Mesodermal cell (in vitro differentiated cells): ENCODE results near the gene PAX8.
"Not testable (repeated sequence)": the region's sequence is repeated elsewhere in the genome, so short reads cannot be mapped to it uniquely, and the experiment has no call there.

Experiments used
- H3K27ac ChIP-seq: 2 replicates; pipeline ENCODE4 v1.7.0; 2013; ENCODE audit warnings: mild to moderate bottlenecking, low read depth, low read length, moderate library complexity; ENCODE audit not compliant: severe bottlenecking
- H3K36me3 ChIP-seq: 2 replicates; pipeline ENCODE4 v1.7.1; 2013; ENCODE audit warnings: mild to moderate bottlenecking, low read length, moderate library complexity; ENCODE audit not compliant: control insufficient read depth, insufficient read depth
- H3K4me1 ChIP-seq: one replicate; pipeline ENCODE4 v1.7.1; 2013; ENCODE audit warnings: mild to moderate bottlenecking, low read length; ENCODE audit not compliant: insufficient read depth, control insufficient read depth, poor library complexity, severe bottlenecking
- H3K4me3 ChIP-seq: 2 replicates; pipeline ENCODE4 v1.7.0; 2013; ENCODE audit warnings: low read length, control low read depth, mild to moderate bottlenecking; ENCODE audit not compliant: insufficient read depth, poor library complexity, severe bottlenecking; ENCODE audit errors: extremely low read depth
- H3K9me3 ChIP-seq: 2 replicates; pipeline ENCODE4 v1.7.1; 2013; ENCODE audit warnings: mild to moderate bottlenecking, low read length, moderate library complexity; ENCODE audit not compliant: control insufficient read depth
- WGBS, 2 experiments: methylation state at CpG; one replicate each; pipeline ENCODE4 v1.1.5; 2013; ENCODE audit warnings: missing lambda C conversion rate in 2 of 2; ENCODE audit not compliant: insufficient coverage in 2 of 2; 5-methylcytosine and 5-hydroxymethylcytosine counted together

PAX8 gene

DNA sequence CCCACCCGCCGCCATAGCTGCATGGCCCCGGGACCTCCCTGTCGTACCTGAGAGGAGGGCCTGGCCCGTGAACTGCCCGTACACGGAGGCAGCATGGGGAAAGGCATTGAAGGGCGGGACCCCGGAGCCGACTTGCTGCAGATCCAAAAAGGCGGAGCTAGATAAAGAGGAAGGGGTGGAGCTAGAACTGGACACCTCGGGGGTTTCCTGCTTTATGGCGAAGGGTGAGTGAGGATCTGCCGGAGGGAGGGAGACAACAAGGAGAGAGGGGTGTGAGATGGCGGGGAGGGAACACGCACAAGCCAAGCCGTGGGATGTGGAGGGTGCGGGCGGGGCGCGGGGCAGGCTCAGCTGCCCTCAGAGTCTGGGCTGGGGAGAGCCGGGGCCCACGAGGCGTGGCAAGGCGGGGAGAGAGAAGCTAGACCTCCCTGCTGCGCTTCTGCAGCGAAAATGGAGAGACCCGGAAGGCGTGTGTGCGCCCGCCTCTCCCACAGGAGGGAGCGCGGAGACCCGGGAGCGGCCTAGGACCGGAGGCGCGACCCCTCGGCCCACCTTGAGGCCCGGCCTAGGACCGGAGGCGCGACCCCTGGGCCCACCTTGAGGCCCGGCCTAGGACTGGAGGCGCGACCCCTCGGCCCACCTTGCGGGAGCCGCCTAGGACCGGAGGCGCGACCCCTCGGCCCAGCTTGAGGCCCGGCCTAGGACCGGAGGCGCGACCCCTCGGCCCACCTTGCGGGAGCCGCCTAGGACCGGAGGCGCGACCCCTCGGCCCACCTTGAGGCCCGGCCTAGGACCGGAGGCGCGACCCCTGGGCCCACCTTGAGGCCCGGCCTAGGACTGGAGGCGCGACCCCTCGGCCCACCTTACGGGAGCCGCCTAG lies 43.1 kb downstream of the PAX8 start:
- WGBS, 2 experiments: 73 to 74% methylated on average over 31 to 36 of the region's 74 CpGs
- peak overlapping the region; percentile 39 for H3K4me3 ChIP-seq
- H3K4me1 ChIP-seq, H3K27ac ChIP-seq, H3K9me3 ChIP-seq, H3K36me3 ChIP-seq: not testable (repeated sequence)

DNA sequence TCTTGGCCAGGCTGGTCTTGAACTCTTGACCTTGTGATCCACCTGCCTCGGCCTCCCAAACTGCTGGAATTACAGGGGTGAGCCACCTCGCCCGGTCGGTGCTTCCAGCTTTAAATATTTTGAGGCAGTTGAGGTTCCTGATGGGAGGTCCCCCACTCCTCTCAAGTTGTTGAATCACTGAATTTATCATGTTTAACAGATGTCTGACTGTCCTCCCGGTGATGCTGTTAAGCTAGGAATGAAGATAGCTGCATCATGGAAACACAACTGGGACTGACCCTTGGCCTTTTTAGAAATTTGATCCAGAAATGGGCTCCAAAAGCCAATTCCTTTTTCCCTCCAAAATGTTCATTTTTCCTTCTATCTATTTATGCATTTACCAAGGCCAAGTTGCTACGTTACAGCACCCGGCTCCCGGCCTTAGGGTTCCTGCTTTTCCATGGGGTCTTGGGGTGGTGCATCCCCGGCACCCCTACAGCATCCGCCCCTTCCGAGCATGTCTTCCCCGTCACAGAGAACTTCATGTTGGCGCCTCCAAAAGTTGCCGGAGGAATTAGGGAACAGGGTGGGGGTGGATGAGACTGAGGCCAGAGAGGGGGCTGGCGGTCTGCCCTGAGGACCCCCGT lies 43.9 kb downstream of the PAX8 start:
- Histone ChIP-seq H3K36me3 (peaks cover 5% of the 10 kb centered on the region), H3K27ac (no peak overlapping the region), H3K9me3 (no peaks in the 10 kb centered on the region), H3K4me1 (peaks cover 2% of the 10 kb centered on the region), H3K4me3 (peak overlapping the region; percentile 39)
- 87 to 90% methylated on average over 15 to 16 of the region's 16 CpGs for WGBS, 2 experiments

DNA sequence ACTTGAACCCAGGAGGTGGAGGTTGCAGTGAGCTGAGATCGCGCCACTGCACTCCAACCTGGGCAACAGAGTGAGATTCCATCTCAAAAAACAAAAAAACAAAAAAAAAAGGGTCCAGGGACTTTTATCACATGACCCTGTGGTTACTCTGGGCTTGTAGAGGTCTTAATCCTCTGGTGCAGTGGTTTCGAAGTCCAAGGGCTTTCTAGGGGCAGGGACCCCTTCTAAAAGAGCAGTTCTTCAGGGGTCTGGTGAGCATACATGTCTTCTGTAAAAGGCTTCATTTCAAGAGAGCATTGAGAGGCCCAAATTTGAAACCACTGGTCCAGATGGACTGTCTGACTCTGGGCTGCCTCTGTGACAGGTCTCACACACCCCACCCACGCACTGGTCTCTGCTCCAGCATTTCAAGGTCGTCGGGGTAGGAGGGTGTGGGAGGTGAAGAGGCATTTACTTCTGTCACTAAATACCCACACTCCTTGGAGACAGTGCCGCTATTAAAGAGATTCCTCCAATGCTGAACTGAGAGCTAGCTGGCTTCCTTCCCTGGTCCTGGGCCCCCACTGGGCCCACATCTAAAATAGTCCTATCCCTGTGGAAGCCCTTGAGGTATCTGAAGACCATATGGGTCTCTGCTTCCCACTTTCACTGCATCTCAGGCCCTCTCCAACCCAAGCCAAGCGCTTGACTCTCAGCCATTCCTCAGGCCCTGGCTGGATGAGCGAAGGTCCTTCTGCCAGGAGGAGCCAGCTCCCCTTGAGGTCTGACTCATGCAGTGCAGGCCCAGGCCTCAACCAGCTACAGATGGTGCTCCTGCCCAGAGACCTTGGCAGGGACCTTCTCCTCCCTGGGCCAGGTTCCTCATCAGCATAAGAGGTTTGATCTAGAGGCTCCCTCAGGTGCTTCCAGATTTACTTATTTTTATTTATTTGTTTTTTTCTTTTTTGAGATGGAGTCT lies 44.8 kb downstream of the PAX8 start:
- Histone ChIP-seq H3K36me3 (peaks cover 5% of the 10 kb centered on the region), H3K4me3 (no peak overlapping the region), H3K27ac (no peak overlapping the region), H3K4me1 (no peaks in the 10 kb centered on the region), H3K9me3 (no peaks in the 10 kb centered on the region)
- 94 to 100% methylated on average over 4 of the region's 9 CpGs for WGBS, 2 experiments

DNA sequence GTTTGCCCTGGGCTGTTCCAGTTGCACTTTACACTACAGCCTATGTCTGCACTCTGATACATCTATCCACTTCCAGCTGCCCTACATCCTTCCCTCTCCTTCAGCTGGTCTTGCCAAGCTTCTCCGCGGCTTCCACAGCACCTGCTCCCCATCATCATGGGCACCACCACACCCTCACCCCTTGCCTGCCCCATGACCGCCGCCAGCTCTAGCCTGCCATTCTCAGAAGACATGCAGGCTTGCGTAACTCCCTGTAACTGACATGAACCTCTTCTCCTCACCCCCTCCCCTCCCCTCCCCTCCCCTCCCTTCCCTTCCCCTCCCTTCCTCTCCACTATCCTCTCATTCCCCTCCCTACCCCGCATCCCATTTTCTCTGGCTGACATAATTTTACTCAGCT lies 46.0 kb downstream of the PAX8 start:
- 92 to 97% methylated on average over 6 of the region's 6 CpGs for WGBS, 2 experiments
- no peaks in the 10 kb centered on the region for H3K9me3 ChIP-seq

DNA sequence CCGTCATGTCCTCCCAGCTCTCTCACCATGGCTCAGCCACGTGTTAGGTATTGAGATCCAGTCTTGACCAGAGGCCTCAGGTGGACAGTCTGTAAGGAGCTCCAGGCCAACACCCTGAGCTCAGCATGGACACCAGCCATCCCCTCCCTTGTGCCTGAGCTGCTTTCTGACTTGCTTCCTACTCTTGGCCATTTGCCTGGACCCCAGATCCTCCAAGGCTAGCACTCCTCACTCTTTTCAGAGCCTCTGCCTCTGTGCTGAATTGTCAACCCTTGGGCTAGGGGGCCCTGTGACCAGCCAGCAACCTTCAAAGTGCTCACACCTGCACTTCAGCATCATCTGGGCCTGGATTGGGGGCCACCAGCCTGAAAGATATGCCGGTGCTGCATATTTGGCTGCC lies 46.6 kb downstream of the PAX8 start:
- Histone ChIP-seq H3K9me3 (no peaks in the 10 kb centered on the region), H3K4me1 (peaks cover 6% of the 10 kb centered on the region), H3K27ac (no peak overlapping the region), H3K36me3 (no peaks in the 10 kb centered on the region), H3K4me3 (no peak overlapping the region)
- 98% methylated on average over 3 of the region's 3 CpGs for WGBS, 2 experiments

More for the DNA sequence above, 46.0 kb downstream of the PAX8 start:
- Histone ChIP-seq H3K4me1 (peaks cover under 1% of the 10 kb centered on the region), H3K27ac (no peak overlapping the region), H3K4me3 (no peak overlapping the region), H3K36me3 (no peaks in the 10 kb centered on the region)

DNA sequence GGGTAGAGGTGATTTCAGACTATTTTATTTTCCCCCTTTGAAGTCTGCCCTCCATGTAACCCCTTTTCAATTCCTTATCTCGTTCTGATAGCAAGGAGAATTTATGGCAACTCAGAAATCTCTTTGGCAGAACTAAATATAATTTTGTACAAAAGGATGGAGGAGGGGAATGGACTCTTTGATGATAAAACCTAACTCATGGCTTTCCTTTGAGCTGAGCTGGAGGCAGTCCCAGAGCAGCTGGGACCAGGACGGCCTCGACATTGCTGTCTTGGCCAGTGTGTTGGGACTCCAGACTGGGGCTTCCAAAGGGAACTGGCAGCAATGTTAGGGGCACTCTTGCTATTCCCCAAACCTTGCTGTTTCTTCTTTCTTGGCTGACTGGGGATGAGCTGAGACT lies 47.7 kb downstream of the PAX8 start:
- H3K4me1 ChIP-seq: peaks cover 13% of the 10 kb centered on the region
- H3K9me3 ChIP-seq: no peaks in the 10 kb centered on the region
- H3K27ac ChIP-seq: no peak overlapping the region
- H3K36me3 ChIP-seq: no peaks in the 10 kb centered on the region
- no peak overlapping the region for H3K4me3 ChIP-seq
- WGBS, 2 experiments: 77 to 88% methylated on average over 2 of the region's 3 CpGs

DNA sequence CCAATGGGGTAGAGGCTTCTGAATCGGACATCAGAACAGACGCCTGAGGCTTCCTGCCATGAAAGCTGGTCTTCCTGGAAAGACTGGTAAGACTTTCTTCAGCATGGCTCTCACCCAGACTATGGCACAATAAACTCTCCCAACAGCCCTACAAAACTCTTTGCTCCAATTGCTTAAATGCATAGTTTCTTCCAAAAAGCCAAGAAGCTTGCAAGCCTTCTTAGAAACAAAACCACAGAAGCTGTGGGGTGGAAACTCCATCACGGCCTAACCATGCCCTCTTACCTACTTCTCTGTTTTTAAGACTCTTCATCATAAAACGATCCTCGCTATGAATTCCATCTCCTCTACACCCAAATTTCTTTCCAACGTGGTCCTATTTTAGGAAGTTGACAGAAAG lies 48.2 kb downstream of the PAX8 start:
- WGBS, 2 experiments: 94 to 100% methylated on average over 3 of the region's 6 CpGs
- peaks cover 17% of the 10 kb centered on the region for H3K4me1 ChIP-seq
- H3K9me3 ChIP-seq: no peaks in the 10 kb centered on the region
- H3K27ac ChIP-seq: no peak overlapping the region
- no peaks in the 10 kb centered on the region for H3K36me3 ChIP-seq
- no peak overlapping the region for H3K4me3 ChIP-seq

DNA sequence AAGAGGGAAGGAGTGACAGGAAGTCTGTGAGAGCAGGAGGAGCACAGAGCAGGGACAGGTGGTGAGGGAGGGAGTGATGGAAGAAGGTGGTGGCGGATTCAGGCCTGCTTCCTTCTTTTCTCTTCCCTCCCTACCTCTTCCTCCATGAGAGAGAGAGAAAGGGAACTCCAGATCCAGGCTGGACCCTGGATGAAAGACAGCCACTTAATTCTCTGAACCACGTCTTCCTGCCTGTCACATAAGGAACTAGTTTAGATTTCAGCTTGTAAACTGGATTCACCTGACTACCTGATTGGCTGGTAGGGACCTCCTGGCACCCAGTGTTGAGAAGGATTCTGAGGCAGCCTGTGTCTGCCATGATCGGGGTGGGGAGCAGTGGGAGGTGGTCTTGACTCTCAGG lies 48.9 kb downstream of the PAX8 start:
- WGBS, 2 experiments: 76 to 91% methylated on average over 2 of the region's 3 CpGs
- H3K4me3 ChIP-seq: no peak overlapping the region
- no peak overlapping the region for H3K27ac ChIP-seq
- no peaks in the 10 kb centered on the region for H3K36me3 ChIP-seq
- H3K9me3 ChIP-seq: no peaks in the 10 kb centered on the region
- peaks cover 19% of the 10 kb centered on the region for H3K4me1 ChIP-seq

DNA sequence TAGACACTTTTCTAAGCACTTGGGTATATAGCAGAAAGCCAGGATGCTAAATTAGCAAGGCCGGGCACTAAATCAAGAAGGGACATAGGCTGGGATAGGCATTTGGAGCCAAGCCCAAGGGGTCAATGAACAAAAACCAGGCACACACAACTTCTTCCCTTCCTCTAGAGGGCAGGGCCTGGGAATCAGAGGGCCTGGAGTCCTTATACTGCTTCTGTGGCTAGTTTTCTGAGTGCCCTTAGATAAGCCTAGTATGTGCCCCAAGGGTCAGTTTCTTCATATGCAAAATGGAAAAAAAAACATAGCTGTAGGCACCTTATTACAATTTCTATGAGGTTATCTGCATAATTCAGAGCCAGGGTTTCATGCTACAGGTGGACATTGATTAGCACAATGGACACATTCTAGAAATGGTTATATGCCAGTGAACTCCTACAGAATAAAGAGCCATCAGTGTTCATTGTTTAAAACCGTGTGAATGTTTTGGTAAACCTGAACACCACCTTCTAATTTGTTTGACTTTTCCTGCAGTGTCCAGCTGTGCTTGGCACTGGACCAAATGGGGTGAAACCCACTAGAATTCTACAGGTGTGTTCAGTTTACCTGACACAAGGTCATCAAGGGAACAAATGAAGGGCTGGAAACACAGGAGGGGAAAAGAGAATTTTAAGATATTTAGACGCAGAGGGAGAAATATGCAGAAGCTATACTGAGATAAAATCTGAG lies 49.6 kb downstream of the PAX8 start:
- Histone ChIP-seq H3K4me1 (peaks cover 19% of the 10 kb centered on the region), H3K36me3 (no peaks in the 10 kb centered on the region), H3K9me3 (no peaks in the 10 kb centered on the region), H3K27ac (no peak overlapping the region), H3K4me3 (no peak overlapping the region)
- 79 to 80% methylated on average over 1 to 2 of the region's 3 CpGs for WGBS, 2 experiments

DNA sequence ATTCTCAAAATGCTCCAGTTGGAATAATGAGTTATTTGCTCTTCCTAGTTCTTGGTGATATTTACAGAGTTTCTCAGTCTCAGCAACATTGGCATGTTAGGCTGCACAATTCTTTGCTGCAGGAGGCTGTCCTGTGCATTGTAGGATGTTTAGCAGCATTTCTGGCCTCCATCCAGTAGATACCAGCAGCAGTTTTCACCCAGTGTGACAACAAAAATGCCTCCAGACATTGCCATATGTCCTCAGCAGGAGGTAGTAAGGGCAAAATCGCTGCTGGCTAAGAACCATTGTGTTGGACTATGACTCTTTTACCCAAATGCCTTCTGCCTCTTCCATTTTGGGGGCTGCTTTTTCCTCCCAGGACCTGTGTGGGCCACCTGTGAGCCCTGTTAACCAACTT lies 50.4 kb downstream of the PAX8 start:
- Histone ChIP-seq H3K9me3 (no peaks in the 10 kb centered on the region), H3K4me3 (no peak overlapping the region), H3K4me1 (peaks cover 19% of the 10 kb centered on the region), H3K36me3 (no peaks in the 10 kb centered on the region), H3K27ac (no peak overlapping the region)
- WGBS, 2 experiments: 78 to 93% methylated on average over 1 of the region's 1 CpG
